OCI-LY7 (cell line): ENCODE data around the gene SLC22A4. TPM values are rescaled to one million over a fixed set of nuclear protein-coding genes. Genes with fewer than 3 reads are reported as not detected.

Source experiments
- BruUV-seq: library from RNA; stranded (reverse); fragments of 400-500 nt; replicated peaks from 2 replicates; lab custom pipeline; 2021; lab: Mats Ljungman, UMichigan
- CTCF ChIA-PET: fragments of 300-600 bp; sonication (Branson Sonifier 250); formaldehyde crosslinking; loops from one replicate; lab custom pipeline; 2022; ENCODE audit warnings: antibody characterized with exemption; ENCODE audit not compliant: unreplicated experiment; lab: Charles Lee
- POLR2A ChIA-PET: fragments of 300-600 bp; sonication (Branson Sonifier 250); formaldehyde crosslinking; loops from one replicate; lab custom pipeline; 2022; ENCODE audit warnings: antibody characterized with exemption; lab: Charles Lee
- DNase-seq: peaks from one replicate; pipeline ENCODE4 v3.0.0-alpha.2; 2015; ENCODE audit warnings: low spot score
- H2AFZ ChIP-seq: fragments of 200-600 bp; sonication (generic), shearing (Covaris generic); 2 replicates; pipeline ENCODE4 v1.6.1; 2014; ENCODE audit warnings: mild to moderate bottlenecking, antibody characterized with exemption, low read length, moderate library complexity
- H3K27ac ChIP-seq: fragments of 200-600 bp; sonication (generic); 2 replicates; pipeline ENCODE4 v1.5.1; 2014; ENCODE audit warnings: mixed run types, low read depth, mild to moderate bottlenecking, moderate library complexity, low read length, inconsistent platforms; ENCODE audit not compliant: poor library complexity, severe bottlenecking
- H3K36me3 ChIP-seq: fragments of 200-600 bp; sonication (generic); 2 replicates; pipeline ENCODE4 v1.6.1; 2014; ENCODE audit warnings: mild to moderate bottlenecking, antibody characterized with exemption, low read length, moderate library complexity, mixed read lengths; ENCODE audit not compliant: insufficient read depth
- H3K4me1 ChIP-seq: fragments of 200-600 bp; sonication (generic); 2 replicates; pipeline ENCODE4 v1.5.1; 2014; ENCODE audit warnings: mild to moderate bottlenecking, low read length; ENCODE audit not compliant: insufficient read depth, poor library complexity, severe bottlenecking
- H3K4me2 ChIP-seq: fragments of 200-600 bp; sonication (generic); 2 replicates; pipeline ENCODE4 v1.6.1; 2014; ENCODE audit warnings: mild to moderate bottlenecking, low read length
- H3K4me3 ChIP-seq: fragments of 200-600 bp; sonication (generic); 2 replicates; pipeline ENCODE4 v1.5.1; 2014; ENCODE audit warnings: mild to moderate bottlenecking, low read depth, low read length; ENCODE audit not compliant: poor library complexity, severe bottlenecking
- H3K79me2 ChIP-seq: fragments of 200-600 bp; sonication (generic); 2 replicates; pipeline ENCODE4 v1.6.1; 2016; ENCODE audit warnings: low read depth, mild to moderate bottlenecking, low read length, moderate library complexity, mixed read lengths; ENCODE audit not compliant: insufficient read depth
- H3K9me2 ChIP-seq: fragments of 200-600 bp; sonication (generic); 2 replicates; pipeline ENCODE4 v1.6.1; 2016; ENCODE audit warnings: mild to moderate bottlenecking, low read length, mixed read lengths; ENCODE audit not compliant: insufficient read depth
- H3K9me3 ChIP-seq: fragments of 200-600 bp; sonication (generic); 2 replicates; pipeline ENCODE4 v1.6.1; 2014; ENCODE audit warnings: mild to moderate bottlenecking, mixed run types, low read length, mixed read lengths
- H4K20me1 ChIP-seq: fragments of 200-600 bp; sonication (generic); 2 replicates; pipeline ENCODE4 v1.6.1; 2014; ENCODE audit warnings: mild to moderate bottlenecking, antibody characterized with exemption, low read length, moderate library complexity, mixed read lengths; ENCODE audit not compliant: insufficient read depth
- EZH2phosphoT487 ChIP-seq: fragments of 200-600 bp; sonication (generic); IDR thresholded peaks from 2 replicates; pipeline ENCODE4 v1.6.1; 2018; ENCODE audit warnings: low read depth, borderline replicate concordance, mild to moderate bottlenecking, mixed run types, antibody characterized with exemption, low read length, moderate library complexity, mixed read lengths
- intact Hi-C: fragments of 100-400 bp; cut with micrococcal nuclease; formaldehyde crosslinking; loops from one replicate; pipeline ENCODE4 v1.10.0; 2022; ENCODE audit not compliant: unreplicated experiment
- total RNA-seq, 2 experiments: library from RNA; depleted of rRNA in 1 of 2; stranded (reverse); fragments of >200 nt in 1 of 2; shearing (Covaris generic) in 1 of 2; gene quantifications; 2 replicates each; pipeline ENCODE4 v1.2.3, GENCODE V29; 2014 to 2022
- TF ChIP-seq, protein P1 (sequence below): fragments of 200-600 bp; sonication (generic); conservative IDR thresholded peaks from 2 replicates; pipeline ENCODE4 v1.5.1; 2014; ENCODE audit warnings: mild to moderate bottlenecking, antibody characterized with exemption, low read length, moderate library complexity, mixed read lengths

The SLC22A4 gene
- total RNA-seq, 2 experiments from 2014 or later = not detected

DNA sequence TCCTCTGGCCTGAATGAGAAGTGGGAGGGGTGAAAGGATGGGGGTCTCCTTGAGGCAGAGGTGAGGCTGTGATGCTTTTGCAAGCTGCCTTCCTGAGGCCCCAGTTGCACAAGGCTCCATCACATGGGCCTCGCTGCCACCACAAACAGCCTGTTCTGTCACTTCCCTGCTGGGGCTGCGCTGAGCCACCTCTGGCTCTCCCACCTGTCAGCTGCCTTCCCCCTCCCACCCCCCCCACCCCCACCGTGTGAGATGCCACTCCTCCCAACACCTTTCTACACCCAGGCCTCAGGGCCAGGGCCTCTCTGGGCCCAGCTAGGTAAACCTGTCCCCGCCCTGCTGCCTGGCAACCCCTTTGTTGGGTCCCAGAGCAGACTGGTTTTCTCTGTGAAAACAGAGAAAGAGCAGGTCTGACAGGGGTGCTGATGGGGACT is 41.2 kb upstream of the SLC22A4 start:
- TF ChIP-seq, protein P1, sequence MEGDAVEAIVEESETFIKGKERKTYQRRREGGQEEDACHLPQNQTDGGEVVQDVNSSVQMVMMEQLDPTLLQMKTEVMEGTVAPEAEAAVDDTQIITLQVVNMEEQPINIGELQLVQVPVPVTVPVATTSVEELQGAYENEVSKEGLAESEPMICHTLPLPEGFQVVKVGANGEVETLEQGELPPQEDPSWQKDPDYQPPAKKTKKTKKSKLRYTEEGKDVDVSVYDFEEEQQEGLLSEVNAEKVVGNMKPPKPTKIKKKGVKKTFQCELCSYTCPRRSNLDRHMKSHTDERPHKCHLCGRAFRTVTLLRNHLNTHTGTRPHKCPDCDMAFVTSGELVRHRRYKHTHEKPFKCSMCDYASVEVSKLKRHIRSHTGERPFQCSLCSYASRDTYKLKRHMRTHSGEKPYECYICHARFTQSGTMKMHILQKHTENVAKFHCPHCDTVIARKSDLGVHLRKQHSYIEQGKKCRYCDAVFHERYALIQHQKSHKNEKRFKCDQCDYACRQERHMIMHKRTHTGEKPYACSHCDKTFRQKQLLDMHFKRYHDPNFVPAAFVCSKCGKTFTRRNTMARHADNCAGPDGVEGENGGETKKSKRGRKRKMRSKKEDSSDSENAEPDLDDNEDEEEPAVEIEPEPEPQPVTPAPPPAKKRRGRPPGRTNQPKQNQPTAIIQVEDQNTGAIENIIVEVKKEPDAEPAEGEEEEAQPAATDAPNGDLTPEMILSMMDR = no peak
- TF ChIP-seq EZH2phosphoT487 = no peak
- Histone ChIP-seq H3K4me1 (no peaks in the 10 kb centered on the region), H3K9me3 (no peaks in the 10 kb centered on the region), H3K36me3 (no peaks in the 10 kb centered on the region), H4K20me1 (no peaks in the 10 kb centered on the region), H3K4me2 (no peak overlapping the region), H3K4me3 (no peak overlapping the region), H3K9me2 (no peaks in the 10 kb centered on the region), H3K27ac (no peak overlapping the region), H3K79me2 (no peaks in the 10 kb centered on the region), H2AFZ (no peak overlapping the region)
- intact Hi-C loops = no loop called here
- no TSS peak for BruUV-seq
- POLR2A ChIA-PET = no interaction called here
- CTCF ChIA-PET = interaction anchor here (0.6 kb wide), 1 partner anchor 19 kb away, joined by 3 read pairs; no protein-coding TSS in a partner anchor
- no peak for DNase-seq

DNA sequence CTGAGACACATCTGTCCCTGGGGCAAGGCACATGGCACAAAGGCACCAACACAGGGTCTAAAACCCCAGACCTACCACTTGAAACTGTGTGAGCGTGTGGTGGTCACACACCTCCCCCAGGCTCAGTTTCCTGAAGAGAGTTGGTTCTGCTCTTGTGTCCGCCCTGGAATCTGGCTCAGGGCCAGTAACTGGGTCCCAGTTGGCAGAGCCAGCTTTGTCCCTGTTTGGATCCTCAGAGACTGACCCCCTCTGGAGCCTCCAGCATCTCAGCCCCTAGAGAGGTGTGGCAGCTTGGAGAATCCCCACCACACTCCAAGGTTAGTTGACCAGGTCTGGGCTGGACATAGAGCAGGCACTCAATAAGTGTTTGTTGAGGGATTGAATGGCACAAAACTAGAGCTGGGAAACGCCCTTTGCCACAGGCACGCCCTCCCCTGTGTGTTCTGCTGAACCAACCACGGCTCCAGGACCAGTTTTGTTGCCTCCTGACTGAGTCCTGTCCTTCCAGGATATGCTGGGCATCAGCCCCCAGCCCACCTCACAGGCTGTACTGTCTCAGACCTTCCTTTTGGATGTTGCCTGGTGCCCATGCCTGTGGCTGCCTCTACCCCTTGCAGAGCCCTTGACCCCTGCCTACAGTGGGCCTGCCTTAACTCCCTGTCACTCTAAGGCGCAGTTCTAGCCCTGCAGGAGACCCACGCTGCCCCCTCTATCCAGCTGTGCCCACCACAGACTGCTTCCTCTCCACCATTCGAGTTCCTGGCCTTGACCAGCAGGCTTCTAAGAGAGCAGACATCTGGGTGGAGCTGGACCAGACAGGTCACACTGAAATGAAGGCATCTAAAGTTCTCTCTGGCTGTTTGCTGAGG is 40.5 kb upstream of the SLC22A4 start:
- no peak overlapping the region for H3K4me2 ChIP-seq
- DNase-seq = no peak
- no peak overlapping the region for H3K27ac ChIP-seq
- intact Hi-C loops = no loop called here
- H3K36me3 ChIP-seq = no peaks in the 10 kb centered on the region
- no peaks in the 10 kb centered on the region for H3K79me2 ChIP-seq
- ChIA-PET CTCF (interaction anchor here (0.6 kb wide), 1 partner anchor 18 kb away, joined by 3 read pairs; no protein-coding TSS in a partner anchor), POLR2A (interaction anchor here (0.7 kb wide), 1 partner anchor 133 kb away, joined by 3 read pairs; no protein-coding TSS in a partner anchor)
- H3K4me3 ChIP-seq = no peak overlapping the region
- no peaks in the 10 kb centered on the region for H3K9me2 ChIP-seq
- H3K9me3 ChIP-seq = no peaks in the 10 kb centered on the region
- no TSS peak for BruUV-seq
- H2AFZ ChIP-seq = no peak overlapping the region
- H3K4me1 ChIP-seq = no peaks in the 10 kb centered on the region
- TF ChIP-seq, protein P1 = no peak
- no peak for TF ChIP-seq EZH2phosphoT487
- H4K20me1 ChIP-seq = no peaks in the 10 kb centered on the region
